WTC11 (cell line): ENCODE data around the gene C17orf107. TPM values are rescaled to one million over a fixed set of nuclear protein-coding genes. Genes with fewer than 3 reads are reported as not detected.
A peak's percentile ranks its signal among the peaks of the same experiment; 100 is the strongest.

Source experiments
- ATAC-seq: fragments of 200-7000 bp; cut with Tn5 transposase; 2 replicates; pipeline ENCODE4 v1.10.0; 2021; ENCODE audit warnings: mild to moderate bottlenecking, moderate library complexity
- CTCF ChIA-PET: fragments of 300-600 bp; sonication (Branson Sonifier 250); formaldehyde crosslinking; loops from one replicate; lab custom pipeline; 2021; ENCODE audit warnings: antibody characterized with exemption; lab: Charles Lee
- POLR2A ChIA-PET: fragments of 350-600 bp; sonication (Branson Sonifier 250); formaldehyde crosslinking; loops from one replicate; lab custom pipeline; 2021; ENCODE audit warnings: antibody characterized with exemption; lab: Charles Lee
- DNase-seq: peaks from one replicate; pipeline ENCODE4 v3.0.0; 2021; ENCODE audit warnings: low spot score
- H3K27ac Mint-ChIP-seq: 2 replicates; pipeline ENCODE4 v1.8.0; 2021; ENCODE audit warnings: mixed read lengths
- H3K27me3 Mint-ChIP-seq: 2 replicates; pipeline ENCODE4 v1.8.0; 2021; ENCODE audit warnings: low read depth, mild to moderate bottlenecking, moderate library complexity, mixed read lengths
- H3K36me3 Mint-ChIP-seq: 2 replicates; pipeline ENCODE4 v1.8.0; 2021; ENCODE audit warnings: mixed read lengths
- H3K4me1 Mint-ChIP-seq: 2 replicates; pipeline ENCODE4 v1.8.0; 2022; ENCODE audit warnings: mixed read lengths
- H3K4me3 Mint-ChIP-seq: 2 replicates; pipeline ENCODE4 v1.8.0; 2021; ENCODE audit warnings: mild to moderate bottlenecking, moderate library complexity, mixed read lengths
- H3K9me3 Mint-ChIP-seq: 2 replicates; pipeline ENCODE4 v1.8.0; 2021; ENCODE audit warnings: mixed read lengths
- ATF6 ChIP-seq: sonication (generic); formaldehyde crosslinking; IDR thresholded peaks from 2 replicates; pipeline ENCODE4 v1.8.1; 2023; ENCODE audit warnings: mild to moderate bottlenecking, missing genetic modification reagents
- CTCF ChIP-seq: fragments of 200-600 bp; IDR thresholded peaks from 2 replicates; pipeline ENCODE4 v1.8.0; 2022; ENCODE audit warnings: antibody characterized with exemption
- E2F4 ChIP-seq: sonication (generic); formaldehyde crosslinking; IDR thresholded peaks from 2 replicates; pipeline ENCODE4 v1.8.1; 2022; ENCODE audit warnings: low read depth, mild to moderate bottlenecking, moderate library complexity, missing genetic modification reagents, borderline replicate concordance
- ELF4 ChIP-seq: sonication (generic); formaldehyde crosslinking; IDR thresholded peaks from 2 replicates; pipeline ENCODE4 v1.8.1; 2022; ENCODE audit warnings: low read depth, mild to moderate bottlenecking, moderate library complexity, missing genetic modification reagents
- EMX1 ChIP-seq: fragments of 250-450 bp; sonication (Bioruptor Pico); IDR thresholded peaks from 2 replicates; pipeline ENCODE4 v1.8.0; 2021; ENCODE audit warnings: mild to moderate bottlenecking
- ETV6 ChIP-seq: sonication (generic); formaldehyde crosslinking; IDR thresholded peaks from 2 replicates; pipeline ENCODE4 v1.8.1; 2022; ENCODE audit warnings: mild to moderate bottlenecking, missing genetic modification reagents
- FOXP1 ChIP-seq: sonication (generic); formaldehyde crosslinking; IDR thresholded peaks from 2 replicates; pipeline ENCODE4 v1.8.0; 2022; ENCODE audit warnings: missing genetic modification reagents, mild to moderate bottlenecking, moderate library complexity, borderline replicate concordance
- GABPB1 ChIP-seq: sonication (generic); formaldehyde crosslinking; IDR thresholded peaks from 2 replicates; pipeline ENCODE4 v1.8.1; 2023; ENCODE audit warnings: mild to moderate bottlenecking, missing genetic modification reagents
- GRHL2 ChIP-seq: fragments of 250-450 bp; sonication (Bioruptor Pico); IDR thresholded peaks from 2 replicates; pipeline ENCODE4 v1.8.0; 2022; ENCODE audit warnings: mild to moderate bottlenecking, moderate library complexity; ENCODE audit not compliant: insufficient replicate concordance, severe bottlenecking
- JUN ChIP-seq: sonication (generic); formaldehyde crosslinking; IDR thresholded peaks from 2 replicates; pipeline ENCODE4 v1.8.0; 2023; ENCODE audit warnings: mild to moderate bottlenecking, missing genetic modification reagents
- KAT7 ChIP-seq: sonication (generic); formaldehyde crosslinking; IDR thresholded peaks from 2 replicates; pipeline ENCODE4 v1.8.1; 2023; ENCODE audit warnings: missing genetic modification reagents, mild to moderate bottlenecking, borderline replicate concordance
- NFE2L1 ChIP-seq: sonication (generic); formaldehyde crosslinking; IDR thresholded peaks from 2 replicates; pipeline ENCODE4 v1.8.1; 2023; ENCODE audit warnings: missing genetic modification reagents
- NR1H2 ChIP-seq: sonication (generic); formaldehyde crosslinking; IDR thresholded peaks from 2 replicates; pipeline ENCODE4 v1.9.0; 2021; ENCODE audit warnings: mild to moderate bottlenecking, moderate library complexity, missing genetic modification reagents
- SMAD4 ChIP-seq: sonication (generic); formaldehyde crosslinking; IDR thresholded peaks from 2 replicates; pipeline ENCODE4 v1.8.0; 2022; ENCODE audit warnings: mild to moderate bottlenecking, missing genetic modification reagents
- SP1 ChIP-seq: sonication (generic); formaldehyde crosslinking; conservative IDR thresholded peaks from 2 replicates; pipeline ENCODE4 v1.8.1; 2022; ENCODE audit warnings: missing genetic modification reagents
- STAT6 ChIP-seq: sonication (generic); formaldehyde crosslinking; conservative IDR thresholded peaks from 2 replicates; pipeline ENCODE4 v1.8.1; 2023; ENCODE audit warnings: mild to moderate bottlenecking, low read depth, missing genetic modification reagents, moderate library complexity
- ZBTB43 ChIP-seq: sonication (generic); formaldehyde crosslinking; IDR thresholded peaks from 2 replicates; pipeline ENCODE4 v1.8.1; 2023; ENCODE audit warnings: mild to moderate bottlenecking, missing genetic modification reagents
- ZNF121 ChIP-seq: sonication (generic); formaldehyde crosslinking; IDR thresholded peaks from 2 replicates; pipeline ENCODE4 v1.8.0; 2023; ENCODE audit warnings: missing genetic modification reagents
- ZNF281 ChIP-seq: sonication (generic); formaldehyde crosslinking; IDR thresholded peaks from 2 replicates; pipeline ENCODE4 v1.8.0; 2023; ENCODE audit warnings: mild to moderate bottlenecking, missing genetic modification reagents
- ZNF396 ChIP-seq: fragments of 250-450 bp; sonication (Bioruptor Pico); IDR thresholded peaks from 2 replicates; pipeline ENCODE4 v1.8.0; 2021; ENCODE audit warnings: mild to moderate bottlenecking, moderate library complexity, borderline replicate concordance
- total RNA-seq: library from RNA; stranded (reverse); gene quantifications from 3 replicates; pipeline ENCODE4 v1.2.3, GENCODE V29; 2021

The C17orf107 gene
- total RNA-seq, 1 experiment from 2014 or later = 8.7 TPM

- ATAC-seq = peak; percentile 94
- TF ChIP-seq ZNF281 (CRISPR knock-in tag) (no peak), ETV6 (CRISPR knock-in tag) (0 out of 2 replicates have a peak, but pooled peaks have one; percentile 14), ZBTB43 (CRISPR knock-in tag) (peak; percentile 23; the same call in 1 of the 2 replicates), ATF6 (CRISPR knock-in tag) (no peak), FOXP1 (CRISPR knock-in tag) (no peak), CTCF (peak; percentile 68), KAT7 (CRISPR knock-in tag) (no peak), SMAD4 (CRISPR knock-in tag) (no peak), ZNF396 (no peak), EMX1 (CRISPR knock-in tag) (no peak), JUN (CRISPR knock-in tag) (no peak), GABPB1 (CRISPR knock-in tag) (peak; percentile 52; the same call in 1 of the 2 replicates), ELF4 (CRISPR knock-in tag) (no peak), ZNF121 (CRISPR knock-in tag) (0 out of 2 replicates have a peak, but pooled peaks have one; percentile 34), NR1H2 (CRISPR knock-in tag) (no peak), STAT6 (CRISPR knock-in tag) (no peak), E2F4 (CRISPR knock-in tag) (no peak), SP1 (CRISPR knock-in tag) (0 out of 2 replicates have a peak, but pooled peaks have one; percentile 15), GRHL2 (no peak), NFE2L1 (CRISPR knock-in tag) (peak; percentile 40; the same call in 1 of the 2 replicates)
- no peaks in the 10 kb centered on the region for H3K9me3 Mint-ChIP-seq
- no peak overlapping the region for H3K4me3 Mint-ChIP-seq
- peaks cover 10% of the 10 kb centered on the region for H3K4me1 Mint-ChIP-seq
- H3K27me3 Mint-ChIP-seq = peaks cover 5% of the 10 kb centered on the region; the same call in 1 of the 2 replicates
- peak; percentile 90 for DNase-seq
- no peaks in the 10 kb centered on the region for H3K36me3 Mint-ChIP-seq
- POLR2A ChIA-PET = interaction anchor here (0.7 to 2.1 kb wide), 9 partner anchors 9 to 64 kb away, joined by 3 to 12 read pairs (median 5); partner anchors contain the start of genes C17orf107, ENO3, GP1BA and RNF167
- no peak overlapping the region for H3K27ac Mint-ChIP-seq
- CTCF ChIA-PET = interaction anchor here (0.6 to 2.7 kb wide), 51 partner anchors 9 to 342 kb away, joined by 3 to 49 read pairs (median 4); partner anchors contain the start of genes ARRB2, C17orf107, ENO3 and GP1BA
Measured at GRCh38 chr17:4908711-4909496, 9.6 kb downstream of the C17orf107 start.
